ENCODE data around the gene IFITM10. TPM values are rescaled to one million over a fixed set of nuclear protein-coding genes. Genes with fewer than 3 reads are reported as not detected.

The IFITM10 gene
- total and polyA plus RNA-seq, 9 of the 15 experiments (the other 6 are each of a cell fraction or from before 2014, with no cell fraction given), result 0.08 to 0.13 (median 0.09) TPM; not detected in 6

DNA sequence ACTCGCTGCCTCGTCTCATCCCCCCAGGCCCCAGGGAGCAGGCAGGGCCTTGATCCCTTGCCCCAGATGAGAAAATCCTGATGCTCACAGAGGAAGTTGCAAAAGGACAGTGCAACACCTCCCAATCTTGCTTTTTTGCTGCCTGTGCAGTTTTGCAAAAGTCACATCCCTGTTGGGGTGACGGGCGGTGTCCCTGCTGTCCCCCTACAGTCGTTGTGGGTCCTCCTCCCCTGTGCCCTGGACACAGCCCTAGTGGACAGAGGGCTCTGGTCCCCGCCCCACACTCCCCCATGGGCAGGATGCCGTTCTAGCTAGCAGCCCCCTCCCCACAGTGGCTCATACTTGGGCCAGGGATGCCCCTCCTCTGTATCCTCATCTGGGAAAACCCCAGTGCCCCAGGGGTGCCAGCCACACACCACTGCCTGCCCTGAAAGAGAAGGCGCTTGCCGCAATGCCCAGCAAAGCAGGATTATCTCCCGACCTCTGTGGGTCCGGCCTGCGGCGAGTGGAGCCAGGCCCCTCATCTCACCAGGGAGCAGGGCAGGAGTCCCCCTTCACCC is 31.7 kb upstream of the IFITM10 start:
- H3K27ac ChIP-seq (ENCODE audit: extremely low read depth, low read depth, low read length), result no peak overlapping the region
- FAIRE-seq, result no peak

More for the DNA sequence above, 31.7 kb upstream of the IFITM10 start:
- WGBS (ENCODE audit: insufficient coverage, low coverage, missing lambda C conversion rate), result 22% methylated on average over 8 of the region's 13 CpGs
- BruUV-seq (replicated peaks), result no TSS peak
- ATAC-seq (no peak), DNase-seq (ENCODE audit: extremely low read depth in 1 of 4, low spot score in 3 of 4) (no peak)
- H3K9me1 ChIP-seq (ENCODE audit: control insufficient read depth, insufficient read depth, low read length), result no peaks in the 10 kb centered on the region
- no peak overlapping the region for H3K4me3 ChIP-seq
- in situ Hi-C loops (cut with MboI) (no loop called here), intact Hi-C loops (cut with micrococcal nuclease) (no loop called here)
- no peak overlapping the region for H3K9ac ChIP-seq (ENCODE audit: insufficient read depth in 1 of 2, low read depth in 2 of 2, low read length in 2 of 2)
- no peaks in the 10 kb centered on the region for H3K79me2 ChIP-seq (ENCODE audit: control insufficient read depth, insufficient read depth, low read length)
- CTCF ChIA-PET (ENCODE audit: low intra/inter-chr PET ratio), result no interaction called here
- no peaks in the 10 kb centered on the region for H3K36me3 ChIP-seq (ENCODE audit: control insufficient read depth, insufficient read depth, low read length)
- no peak overlapping the region for H3K4me2 ChIP-seq (ENCODE audit: insufficient read depth, low read length)
- H3K4me1 ChIP-seq (replicated peaks in 1 of 2; ENCODE audit: control insufficient read depth in 2 of 2, insufficient read depth in 2 of 2, low read length in 2 of 2), result peaks cover 8 to 65% of the 10 kb centered on the region in 2 experiments
- POLR2A ChIA-PET, result interaction anchor here (2.2 kb wide), 1 partner anchor 9 kb away, joined by 10 read pairs; no protein-coding TSS in a partner anchor
- no peaks in the 10 kb centered on the region for H3K9me3 ChIP-seq (replicated peaks; ENCODE audit: control insufficient read depth, insufficient read depth, low read depth, low read length)
- peaks cover 8% of the 10 kb centered on the region; the same call in 1 of the 2 replicates for H4K20me1 ChIP-seq (replicated peaks; ENCODE audit: control insufficient read depth, insufficient read depth, low read length)
- no peak overlapping the region for H2AFZ ChIP-seq (ENCODE audit: low read depth, low read length)
- H3K27me3 ChIP-seq (ENCODE audit: control insufficient read depth in 2 of 2, insufficient read depth in 2 of 2, low read length in 2 of 2), result peaks cover 35 to 80% of the 10 kb centered on the region in 2 experiments; a peak in 4 of 5 replicates
- TF ChIP-seq, protein P1, sequence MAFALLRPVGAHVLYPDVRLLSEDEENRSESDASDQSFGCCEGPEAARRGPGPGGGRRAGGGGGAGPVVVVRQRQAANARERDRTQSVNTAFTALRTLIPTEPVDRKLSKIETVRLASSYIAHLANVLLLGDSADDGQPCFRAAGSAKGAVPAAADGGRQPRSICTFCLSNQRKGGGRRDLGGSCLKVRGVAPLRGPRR (CRISPR knock-in tag; IDR thresholded peaks at IDR 0.05), result no peak
- peak; percentile 84 for TF ChIP-seq ZNF316 (IDR thresholded peaks at IDR 0.05)
- TF ChIP-seq NR2C2 (CRISPR knock-in tag; IDR thresholded peaks at IDR 0.05), result no peak
- no peak for TF ChIP-seq NR2C2 (tag; IDR thresholded peaks at IDR 0.05)
- TF ChIP-seq C11orf30 (IDR thresholded peaks at IDR 0.05; ENCODE audit: low read depth), result peak; percentile 77; the same call in 1 of the 2 replicates
- TF ChIP-seq ZNF24 (IDR thresholded peaks at IDR 0.05), result no peak
- TF ChIP-seq, protein P2, sequence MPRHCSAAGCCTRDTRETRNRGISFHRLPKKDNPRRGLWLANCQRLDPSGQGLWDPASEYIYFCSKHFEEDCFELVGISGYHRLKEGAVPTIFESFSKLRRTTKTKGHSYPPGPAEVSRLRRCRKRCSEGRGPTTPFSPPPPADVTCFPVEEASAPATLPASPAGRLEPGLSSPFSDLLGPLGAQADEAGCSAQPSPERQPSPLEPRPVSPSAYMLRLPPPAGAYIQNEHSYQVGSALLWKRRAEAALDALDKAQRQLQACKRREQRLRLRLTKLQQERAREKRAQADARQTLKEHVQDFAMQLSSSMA (CRISPR knock-in tag; IDR thresholded peaks at IDR 0.05), result no peak
- peak; percentile 54; the same call in 1 of the 2 replicates for TF ChIP-seq MAFF (IDR thresholded peaks at IDR 0.05; ENCODE audit: low read length)
- TF ChIP-seq MAFK (IDR thresholded peaks at IDR 0.05; ENCODE audit: low read length), result peak; percentile 78
- peak; percentile 70 for TF ChIP-seq MAFG (tag; conservative IDR thresholded peaks at IDR 0.05)

Measured in K562 (cell line).